K562 (cell line): ENCODE results near the gene PTGES3L. TPM values are rescaled to one million over a fixed set of nuclear protein-coding genes. Genes with fewer than 3 reads are reported as not detected.
A peak's percentile ranks its signal among the peaks of the same experiment; 100 is the strongest.

Experiments used
- CEBPB ChIP-seq: fragments of 450-650 bp; IDR thresholded peaks from 2 replicates; pipeline ENCODE4 v1.6.1; 2016; ENCODE audit warnings: missing genetic modification characterization, missing compliant biosample characterization
- CREM ChIP-seq: IDR thresholded peaks from 2 replicates; pipeline ENCODE4 v1.6.1; 2014; ENCODE audit warnings: antibody characterized with exemption, low read depth
- ERF ChIP-seq: fragments of 450-650 bp; formaldehyde crosslinking; IDR thresholded peaks from 2 replicates; pipeline ENCODE4 v1.4.0; 2020; ENCODE audit warnings: mild to moderate bottlenecking, mixed read lengths
- ESRRA ChIP-seq: fragments of 450-650 bp; IDR thresholded peaks from 2 replicates; pipeline ENCODE4 v1.6.1; 2014; ENCODE audit warnings: low read depth, mild to moderate bottlenecking, moderate library complexity, borderline replicate concordance
- GABPA ChIP-seq: fragments of 200-800 bp; sonication (Bioruptor generic); conservative IDR thresholded peaks from 2 replicates; pipeline ENCODE4 v1.6.1; 2016; ENCODE audit warnings: low read depth, missing genetic modification characterization, missing compliant biosample characterization
- GATAD2A ChIP-seq: fragments of 450-650 bp; IDR thresholded peaks from 2 replicates; pipeline ENCODE4 v1.6.1; 2017
- HIVEP1 ChIP-seq: fragments of 250-450 bp; sonication (Bioruptor Pico); IDR thresholded peaks from 2 replicates; pipeline ENCODE4 v1.4.0; 2020; ENCODE audit warnings: mild to moderate bottlenecking
- KDM1A ChIP-seq, 2 experiments: fragments of 450-650 bp; IDR thresholded peaks; 2 replicates each; pipeline ENCODE4 v1.6.1; 2016; ENCODE audit warnings: mild to moderate bottlenecking in 2 of 2
- KLF16 ChIP-seq: IDR thresholded peaks from 2 replicates; pipeline ENCODE4 v1.6.1; 2016; ENCODE audit warnings: antibody characterized with exemption
- L3MBTL2 ChIP-seq: fragments of 450-650 bp; IDR thresholded peaks from 2 replicates; pipeline ENCODE4 v1.6.1; 2016; ENCODE audit warnings: mild to moderate bottlenecking, moderate library complexity
- MTA3 ChIP-seq: fragments of 450-650 bp; formaldehyde crosslinking; IDR thresholded peaks from 2 replicates; pipeline ENCODE4 v1.6.1; 2017; ENCODE audit warnings: mild to moderate bottlenecking, borderline replicate concordance
- NBN ChIP-seq: fragments of 450-650 bp; IDR thresholded peaks from 2 replicates; pipeline ENCODE4 v1.6.1; 2016; ENCODE audit warnings: low read depth, mild to moderate bottlenecking
- NFE2 ChIP-seq: IDR thresholded peaks from 2 replicates; pipeline ENCODE4 v1.6.1; 2014; ENCODE audit warnings: antibody characterized with exemption, low read depth
- SUPT5H ChIP-seq: fragments of 450-650 bp; IDR thresholded peaks from 2 replicates; pipeline ENCODE4 v1.6.1; 2016
- TAF7 ChIP-seq: fragments of 450-650 bp; IDR thresholded peaks from 2 replicates; pipeline ENCODE4 v1.6.1; 2016; ENCODE audit warnings: missing genetic modification characterization, missing compliant biosample characterization
- TARDBP ChIP-seq: fragments of 450-650 bp; IDR thresholded peaks from 2 replicates; pipeline ENCODE4 v1.6.1; 2016
- TFE3 ChIP-seq: fragments of 450-650 bp; formaldehyde crosslinking; IDR thresholded peaks from 2 replicates; pipeline ENCODE4 v1.4.0; 2020; ENCODE audit warnings: mild to moderate bottlenecking, mixed read lengths
- ZNF318 ChIP-seq, 2 experiments: fragments of 450-650 bp; IDR thresholded peaks; 2 replicates each; pipeline ENCODE4 v1.6.1; 2016; ENCODE audit warnings: mild to moderate bottlenecking in 2 of 2, borderline replicate concordance in 1 of 2, low read depth in 1 of 2, moderate library complexity in 1 of 2
- ZNF511 ChIP-seq: sonication (generic); formaldehyde crosslinking; IDR thresholded peaks from 2 replicates; pipeline ENCODE4 v1.8.0; 2022; ENCODE audit warnings: mild to moderate bottlenecking, missing genetic modification reagents
- polyA plus RNA-seq, 8 experiments: library from polyadenylated mRNA; depleted of rRNA in 4 of 8; stranded (reverse) in 5 of 8; unstranded in 3 of 8; fragments of >200 nt; fragmentation: Nextera tagmentation in 2 of 8; fragmentation: Illumina TruSeq in 1 of 8; extraction: Ambion mirVana in 2 of 8; extraction: Trizol in 1 of 8; gene quantifications; 2 replicates each; pipeline versions ENCODE4 v1.2.1 to v1.2.3, GENCODE V29; 2011 to 2014; ENCODE audit warnings: inconsistent platforms in 1 of 8, missing spikeins in 1 of 8
- total RNA-seq, 7 experiments: library from RNA; depleted of rRNA in 6 of 7; stranded (reverse); fragments of >200 nt in 6 of 7; fragmentation: Illumina TruSeq in 2 of 7; extraction: Trizol in 2 of 7; gene quantifications; 2 replicates each; pipeline versions ENCODE4 v1.2.1 to v1.2.3, GENCODE V29; 2011 to 2021; ENCODE audit warnings: low replicate concordance in 1 of 7

Gene PTGES3L
- total and polyA plus RNA-seq, 9 of the 15 experiments (the other 6 are each of a cell fraction or from before 2014, with no cell fraction given), result 6.0 to 16.0 (median 9.6) TPM

- TF ChIP-seq NBN (no peak), ZNF318 (IDR thresholded peaks at IDR 0.05; ENCODE audit: borderline replicate concordance in 1 of 2, low read depth in 1 of 2) (peak in 1 of 2 experiments; percentile 51; a peak in 1 of 4 replicates), TAF7 (tag) (peak; percentile 36; the same call in 1 of the 2 replicates), GABPA (tag) (no peak), TFE3 (CRISPR knock-in tag) (no peak), CREM (0 out of 2 replicates have a peak, but pooled peaks have one; percentile 32), KDM1A (IDR thresholded peaks at IDR 0.05) (peak in 1 of 2 experiments; percentile 55; a peak in 1 of 4 replicates), GATAD2A (no peak), KLF16 (peak; percentile 33; the same call in 1 of the 2 replicates), MTA3 (peak; percentile 44; the same call in 1 of the 2 replicates), ESRRA (peak; percentile 15; the same call in 1 of the 2 replicates), ZNF511 (CRISPR knock-in tag) (no peak), ERF (CRISPR knock-in tag) (no peak), TARDBP (0 out of 2 replicates have a peak, but pooled peaks have one; percentile 35), L3MBTL2 (peak; percentile 47; the same call in 1 of the 2 replicates), NFE2 (no peak), CEBPB (peak; percentile 76), HIVEP1 (CRISPR knock-in tag) (0 out of 2 replicates have a peak, but pooled peaks have one; percentile 24), SUPT5H (peak; percentile 37; the same call in 1 of the 2 replicates)
Measured at GRCh38 chr17:43006639-43007551, 27.0 kb upstream of the PTGES3L start, which contains the start of gene IFI35 (continued).
